ENCODE measurements around the gene NDUFC1.

Gene NDUFC1

DNA sequence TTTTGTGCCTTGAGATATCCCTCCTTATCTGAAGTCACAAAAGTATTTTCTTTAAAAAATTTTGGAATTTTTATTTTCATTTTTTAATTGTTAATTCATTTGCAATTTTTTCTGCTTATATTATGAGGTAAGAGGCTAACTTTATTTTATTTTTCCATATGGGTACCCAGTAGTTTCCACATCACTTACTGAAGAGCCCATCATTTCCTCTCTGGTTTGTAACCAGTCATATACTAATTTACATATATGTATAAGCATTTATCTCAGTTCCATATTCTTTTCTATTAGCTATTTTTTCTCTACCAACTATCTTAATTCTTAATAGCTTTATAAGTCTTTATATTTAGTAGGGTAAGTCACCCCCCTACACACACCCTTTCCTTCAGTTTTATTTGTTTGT, 49.2 kb downstream of the NDUFC1 start:
- no peak for DNase-seq (ENCODE audit: low read depth in 2 of 3, low spot score in 2 of 3)

GRCh38 chr4:139247700-139248238, 54.5 kb downstream of the NDUFC1 start:
- no peak for DNase-seq (ENCODE audit: low read depth in 2 of 3, low spot score in 2 of 3)

DNA sequence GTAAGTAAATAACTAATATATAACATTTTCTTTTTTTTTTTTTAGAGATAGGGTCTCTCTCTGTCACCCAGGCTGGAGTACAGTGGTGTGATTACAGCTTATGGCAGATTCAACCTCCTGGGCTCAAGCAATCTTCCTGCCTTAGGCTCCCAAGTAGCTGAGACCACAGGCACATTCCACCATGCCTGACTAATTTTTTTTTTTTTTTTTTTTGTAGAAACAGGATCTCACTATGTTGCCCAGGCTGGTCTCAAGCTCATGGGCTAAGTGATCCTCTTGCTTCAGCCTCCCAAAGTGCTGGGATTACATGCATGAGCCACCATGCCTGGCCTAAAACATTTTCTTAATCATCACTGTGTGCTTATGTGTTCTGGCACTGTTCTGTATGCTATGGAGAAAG, 55.0 kb downstream of the NDUFC1 start:
- DNase-seq (ENCODE audit: low read depth in 2 of 3, low spot score in 2 of 3) = no peak

DNA sequence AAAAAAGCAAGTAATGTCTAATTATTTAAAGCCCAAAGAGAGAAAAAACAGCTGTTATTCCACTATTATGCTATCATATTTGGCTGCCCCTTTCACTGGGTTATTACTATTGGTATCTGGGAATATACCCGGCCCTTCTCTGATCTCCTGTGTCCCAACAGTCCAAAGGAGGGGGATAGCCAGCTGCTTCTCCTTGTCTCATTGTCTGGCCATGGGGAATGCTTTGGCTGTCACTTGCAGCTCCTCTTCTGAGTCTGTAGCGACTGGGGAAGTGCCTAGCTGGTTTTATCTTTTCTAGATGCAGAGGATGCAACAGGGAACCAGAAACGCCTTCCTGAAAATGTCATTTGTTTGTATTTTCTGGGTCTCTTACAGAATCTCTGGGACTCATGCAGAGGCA, 56.1 kb downstream of the NDUFC1 start:
- no peak for DNase-seq (ENCODE audit: low read depth in 2 of 3, low spot score in 2 of 3)

DNA sequence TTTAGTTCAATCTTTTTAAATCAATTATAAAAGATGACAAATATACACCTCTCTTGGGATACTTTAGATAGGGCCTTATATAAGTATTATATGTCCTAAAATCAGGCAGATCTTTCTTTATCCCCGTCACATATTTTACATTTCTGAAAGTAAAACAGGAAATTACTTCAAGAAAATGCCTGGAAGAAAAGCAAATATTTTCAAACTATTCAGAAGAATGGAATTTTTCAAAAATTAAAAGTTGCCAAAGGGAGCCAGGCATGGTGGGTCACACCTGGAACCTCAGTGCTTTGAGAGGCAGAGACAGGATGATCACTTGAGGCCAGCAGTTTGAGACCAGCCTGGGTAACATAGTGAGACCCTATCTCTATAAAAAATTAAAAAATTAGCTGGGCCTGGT, 56.7 kb downstream of the NDUFC1 start:
- DNase-seq (ENCODE audit: low read depth in 2 of 3, low spot score in 2 of 3) = no peak

- no peak for DNase-seq (ENCODE audit: low read depth in 2 of 3, low spot score in 2 of 3)
These were observed 58.6 kb downstream of the NDUFC1 start for GRCh38 chr4:139243448-139244365.

- DNase-seq (ENCODE audit: low read depth in 2 of 3, low spot score in 2 of 3) = no peak
These were observed 59.7 kb downstream of the NDUFC1 start for GRCh38 chr4:139242511-139243051.

DNA sequence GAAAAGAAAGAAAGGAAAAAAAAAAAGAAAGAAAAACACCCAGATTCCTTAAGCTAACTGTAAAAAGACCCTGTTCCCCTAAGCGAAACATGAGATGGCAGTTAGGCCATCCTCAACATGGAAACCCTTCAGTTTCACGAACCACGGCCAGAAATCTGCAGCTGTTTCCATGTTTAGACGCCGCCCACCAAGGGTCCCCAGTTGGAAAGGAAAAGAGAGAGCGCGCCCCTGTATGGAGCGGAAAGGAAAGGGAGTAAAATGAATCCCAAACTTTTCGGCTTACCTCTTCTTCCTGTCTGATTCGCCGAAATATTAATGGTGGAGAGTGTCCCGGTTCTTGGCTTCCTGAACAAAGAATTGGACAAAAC, 60.5 kb downstream of the NDUFC1 start:
- no peak for DNase-seq (ENCODE audit: low read depth in 2 of 3, low spot score in 2 of 3)

- no peak for DNase-seq (ENCODE audit: low read depth in 2 of 3, low spot score in 2 of 3)
These were observed 61.0 kb downstream of the NDUFC1 start for GRCh38 chr4:139241086-139241783.
